OCI-LY3 (cell line): ENCODE measurements around the gene IMMP2L.

Source experiments
- H2AFZ ChIP-seq: fragments of 200-600, 300-600 bp; shearing (Covaris generic); 2 replicates; pipeline ENCODE4 v1.6.0; 2014; ENCODE audit warnings: antibody characterized with exemption, low read depth, low read length
- H3K27ac ChIP-seq: fragments of 200-600, 300-600 bp; sonication (generic); 2 replicates; pipeline ENCODE4 v1.5.1; 2014; ENCODE audit warnings: mild to moderate bottlenecking, low read length, moderate library complexity, mixed read lengths
- H3K27me3 ChIP-seq: fragments of 200-600, 300-600 bp; sonication (generic); 2 replicates; pipeline ENCODE4 v1.6.1; 2014; ENCODE audit warnings: low read depth, low read length, mixed read lengths
- H3K36me3 ChIP-seq: fragments of 200-600, 300-600 bp; sonication (generic); replicated peaks from 2 replicates; pipeline ENCODE3; 2014; ENCODE audit warnings: low read depth, low read length, mixed read lengths
- H3K4me1 ChIP-seq: fragments of 300-600, 200-600 bp; sonication (generic); 2 replicates; pipeline ENCODE4 v1.6.1; 2014; ENCODE audit warnings: low read length, mixed read lengths
- H3K4me2 ChIP-seq: fragments of 200-600, 300-600 bp; sonication (generic); 2 replicates; pipeline ENCODE4 v1.6.1; 2014; ENCODE audit warnings: low read length, mixed read lengths
- H3K4me3 ChIP-seq: fragments of 300-600, 200-600 bp; sonication (generic); 2 replicates; pipeline ENCODE4 v1.5.1; 2014; ENCODE audit warnings: antibody characterized with exemption, mild to moderate bottlenecking, low read length, moderate library complexity
- H3K79me2 ChIP-seq: fragments of 300-600, 200-600 bp; shearing (Covaris generic); 2 replicates; pipeline ENCODE4 v1.6.1; 2014; ENCODE audit warnings: mild to moderate bottlenecking, low read length, mixed read lengths
- H3K9ac ChIP-seq: fragments of 300-600, 200-600 bp; shearing (Covaris generic); 2 replicates; pipeline ENCODE4 v1.6.0; 2014; ENCODE audit warnings: mild to moderate bottlenecking, low read length, moderate library complexity
- H3K9me3 ChIP-seq: fragments of 200-600, 300-600 bp; shearing (Covaris generic); 2 replicates; pipeline ENCODE4 v1.6.1; 2014; ENCODE audit warnings: low read length, mixed read lengths; ENCODE audit not compliant: insufficient read depth
- H4K20me1 ChIP-seq: fragments of 200-600, 300-600 bp; sonication (generic); 2 replicates; pipeline ENCODE4 v1.6.1; 2016; ENCODE audit warnings: low read length, mixed read lengths; ENCODE audit not compliant: insufficient read depth
- CTCF ChIP-seq: fragments of 200-600, 300-600 bp; sonication (generic); IDR thresholded peaks from 2 replicates; pipeline ENCODE4 v1.5.1; 2014; ENCODE audit warnings: antibody characterized with exemption, low read length, low read depth
- EZH2phosphoT487 ChIP-seq: fragments of 200-600 bp; shearing (Covaris generic); IDR thresholded peaks from 2 replicates; pipeline ENCODE4 v1.6.1; 2018; ENCODE audit warnings: antibody characterized with exemption, mixed run types, low read depth

Gene IMMP2L

DNA sequence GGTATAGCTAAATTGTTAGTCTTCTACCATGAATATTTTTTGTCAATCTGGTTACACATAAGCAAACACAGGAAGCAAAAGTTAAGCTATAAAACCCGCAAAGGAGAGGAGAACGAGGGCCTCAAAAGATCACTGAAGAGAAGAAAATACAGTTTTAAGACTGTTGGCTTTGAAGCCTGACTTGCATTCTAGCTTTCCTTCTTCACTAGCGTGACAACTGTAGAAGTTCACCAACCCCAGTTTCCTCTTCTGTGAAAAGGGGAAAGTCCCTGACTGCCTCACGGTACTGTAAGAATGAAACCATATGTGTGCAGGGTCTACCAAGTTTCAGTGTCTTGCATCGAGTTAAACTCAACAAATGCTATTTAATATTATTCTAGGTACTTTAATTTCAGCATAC lies 478.9 kb downstream of the IMMP2L start:
- TF ChIP-seq CTCF: no peak
- TF ChIP-seq EZH2phosphoT487: no peak
- Histone ChIP-seq H3K4me2 (peak overlapping the region; percentile 81), H3K4me3 (peak overlapping the region; percentile 30)

GRCh38 chr7:111082351-111082750 lies 479.9 kb downstream of the IMMP2L start:
- Histone ChIP-seq H3K27me3 (peaks cover 24% of the 10 kb centered on the region), H3K79me2 (no peaks in the 10 kb centered on the region), H3K36me3 (no peaks in the 10 kb centered on the region), H3K9me3 (no peaks in the 10 kb centered on the region), H4K20me1 (peaks cover 12% of the 10 kb centered on the region; the same call in 1 of the 2 replicates), H3K4me3 (no peak overlapping the region), H3K4me1 (peaks cover 34% of the 10 kb centered on the region), H3K9ac (no peak overlapping the region), H2AFZ (no peak overlapping the region), H3K4me2 (no peak overlapping the region), H3K27ac (no peak overlapping the region)
- no peak for TF ChIP-seq EZH2phosphoT487
- no peak for TF ChIP-seq CTCF

More for the DNA sequence above, 478.9 kb downstream of the IMMP2L start:
- Histone ChIP-seq H3K36me3 (no peaks in the 10 kb centered on the region), H3K9me3 (no peaks in the 10 kb centered on the region), H2AFZ (no peak overlapping the region), H3K27ac (peak overlapping the region; percentile 19; the same call in 1 of the 2 replicates), H3K79me2 (no peaks in the 10 kb centered on the region), H3K4me1 (peaks cover 34% of the 10 kb centered on the region), H4K20me1 (peaks cover 12% of the 10 kb centered on the region; the same call in 1 of the 2 replicates), H3K27me3 (peaks cover 27% of the 10 kb centered on the region), H3K9ac (peak overlapping the region; percentile 5; the same call in 1 of the 2 replicates)

GRCh38 chr7:111081546-111082267 lies 480.6 kb downstream of the IMMP2L start:
- peaks cover 34% of the 10 kb centered on the region for H3K4me1 ChIP-seq
- no peak for TF ChIP-seq EZH2phosphoT487
- no peak overlapping the region for H3K4me2 ChIP-seq
- H3K9ac ChIP-seq: no peak overlapping the region
- no peak overlapping the region for H2AFZ ChIP-seq
- H4K20me1 ChIP-seq: peaks cover 12% of the 10 kb centered on the region; the same call in 1 of the 2 replicates
- no peaks in the 10 kb centered on the region for H3K79me2 ChIP-seq
- H3K27ac ChIP-seq: no peak overlapping the region
- H3K9me3 ChIP-seq: no peaks in the 10 kb centered on the region
- H3K36me3 ChIP-seq: no peaks in the 10 kb centered on the region
- H3K4me3 ChIP-seq: no peak overlapping the region
- peaks cover 24% of the 10 kb centered on the region for H3K27me3 ChIP-seq

- H3K27ac ChIP-seq: no peak overlapping the region
- peaks cover 24% of the 10 kb centered on the region for H3K27me3 ChIP-seq
- no peaks in the 10 kb centered on the region for H3K79me2 ChIP-seq
- H4K20me1 ChIP-seq: peaks cover 12% of the 10 kb centered on the region; the same call in 1 of the 2 replicates
- no peak overlapping the region for H3K4me3 ChIP-seq
- H3K4me1 ChIP-seq: peaks cover 34% of the 10 kb centered on the region
- H3K4me2 ChIP-seq: no peak overlapping the region
- no peak overlapping the region for H3K9ac ChIP-seq
- H2AFZ ChIP-seq: no peak overlapping the region
- H3K9me3 ChIP-seq: no peaks in the 10 kb centered on the region
- TF ChIP-seq CTCF (no peak), EZH2phosphoT487 (no peak)
- H3K36me3 ChIP-seq: no peaks in the 10 kb centered on the region
Measured at GRCh38 chr7:111080495-111081105, 481.7 kb downstream of the IMMP2L start.
